ENCODE results near the gene ANKRD28.

The ANKRD28 gene

GRCh38 chr3:15649858-15650257, 147.9 kb downstream of the ANKRD28 start:
- H3K9me3 ChIP-seq (ENCODE audit: insufficient read depth, low read depth, low read length), result no peaks in the 10 kb centered on the region
- H3K9me2 ChIP-seq (replicated peaks; ENCODE audit: low read depth, low read length), result no peaks in the 10 kb centered on the region
- H2AFZ ChIP-seq (ENCODE audit: low read length), result no peak overlapping the region
- H3K9ac ChIP-seq (ENCODE audit: low read depth, low read length, poor library complexity, severe bottlenecking), result no peak overlapping the region
- peaks cover 49% of the 10 kb centered on the region for H3K27me3 ChIP-seq (ENCODE audit: insufficient read depth, low read length, poor library complexity, severe bottlenecking)
- peaks cover 9% of the 10 kb centered on the region for H4K20me1 ChIP-seq (ENCODE audit: insufficient read depth, low read length, poor library complexity, severe bottlenecking)
- no peak overlapping the region for H3K4me2 ChIP-seq (ENCODE audit: low read depth, low read length, poor library complexity, severe bottlenecking)
- H3F3A ChIP-seq (ENCODE audit: low read depth), result peaks cover 5% of the 10 kb centered on the region; the same call in 1 of the 2 replicates
- no peak overlapping the region for H3K4me3 ChIP-seq (ENCODE audit: low read length, poor library complexity, severe bottlenecking)
- no peaks in the 10 kb centered on the region for H3K79me2 ChIP-seq (ENCODE audit: insufficient read depth, low read length)
- H3K4me1 ChIP-seq (ENCODE audit: insufficient read depth, low read length, poor library complexity, severe bottlenecking), result peaks cover 20% of the 10 kb centered on the region
- H3K36me3 ChIP-seq (ENCODE audit: insufficient read depth, low read length), result no peaks in the 10 kb centered on the region
- no peak for TF ChIP-seq EZH2phosphoT487 (IDR thresholded peaks at IDR 0.05; ENCODE audit: borderline replicate concordance)

GRCh38 chr3:15649341-15649740, 148.4 kb downstream of the ANKRD28 start:
- Histone ChIP-seq H3K27me3 (ENCODE audit: insufficient read depth, low read length, poor library complexity, severe bottlenecking) (peaks cover 49% of the 10 kb centered on the region), H3K79me2 (ENCODE audit: insufficient read depth, low read length) (no peaks in the 10 kb centered on the region), H4K20me1 (ENCODE audit: insufficient read depth, low read length, poor library complexity, severe bottlenecking) (peaks cover 9% of the 10 kb centered on the region), H3K9ac (ENCODE audit: low read depth, low read length, poor library complexity, severe bottlenecking) (no peak overlapping the region), H3F3A (ENCODE audit: low read depth) (peaks cover 5% of the 10 kb centered on the region; the same call in 1 of the 2 replicates), H3K4me1 (ENCODE audit: insufficient read depth, low read length, poor library complexity, severe bottlenecking) (peaks cover 20% of the 10 kb centered on the region), H3K4me3 (ENCODE audit: low read length, poor library complexity, severe bottlenecking) (no peak overlapping the region), H3K9me3 (ENCODE audit: insufficient read depth, low read depth, low read length) (no peaks in the 10 kb centered on the region), H3K36me3 (ENCODE audit: insufficient read depth, low read length) (no peaks in the 10 kb centered on the region), H3K4me2 (ENCODE audit: low read depth, low read length, poor library complexity, severe bottlenecking) (no peak overlapping the region), H3K9me2 (replicated peaks; ENCODE audit: low read depth, low read length) (no peaks in the 10 kb centered on the region), H2AFZ (ENCODE audit: low read length) (no peak overlapping the region)
- TF ChIP-seq EZH2phosphoT487 (IDR thresholded peaks at IDR 0.05; ENCODE audit: borderline replicate concordance), result no peak
- TF ChIP-seq, protein P1, sequence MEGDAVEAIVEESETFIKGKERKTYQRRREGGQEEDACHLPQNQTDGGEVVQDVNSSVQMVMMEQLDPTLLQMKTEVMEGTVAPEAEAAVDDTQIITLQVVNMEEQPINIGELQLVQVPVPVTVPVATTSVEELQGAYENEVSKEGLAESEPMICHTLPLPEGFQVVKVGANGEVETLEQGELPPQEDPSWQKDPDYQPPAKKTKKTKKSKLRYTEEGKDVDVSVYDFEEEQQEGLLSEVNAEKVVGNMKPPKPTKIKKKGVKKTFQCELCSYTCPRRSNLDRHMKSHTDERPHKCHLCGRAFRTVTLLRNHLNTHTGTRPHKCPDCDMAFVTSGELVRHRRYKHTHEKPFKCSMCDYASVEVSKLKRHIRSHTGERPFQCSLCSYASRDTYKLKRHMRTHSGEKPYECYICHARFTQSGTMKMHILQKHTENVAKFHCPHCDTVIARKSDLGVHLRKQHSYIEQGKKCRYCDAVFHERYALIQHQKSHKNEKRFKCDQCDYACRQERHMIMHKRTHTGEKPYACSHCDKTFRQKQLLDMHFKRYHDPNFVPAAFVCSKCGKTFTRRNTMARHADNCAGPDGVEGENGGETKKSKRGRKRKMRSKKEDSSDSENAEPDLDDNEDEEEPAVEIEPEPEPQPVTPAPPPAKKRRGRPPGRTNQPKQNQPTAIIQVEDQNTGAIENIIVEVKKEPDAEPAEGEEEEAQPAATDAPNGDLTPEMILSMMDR (conservative IDR thresholded peaks at IDR 0.05; ENCODE audit: low read length), result no peak

DNA sequence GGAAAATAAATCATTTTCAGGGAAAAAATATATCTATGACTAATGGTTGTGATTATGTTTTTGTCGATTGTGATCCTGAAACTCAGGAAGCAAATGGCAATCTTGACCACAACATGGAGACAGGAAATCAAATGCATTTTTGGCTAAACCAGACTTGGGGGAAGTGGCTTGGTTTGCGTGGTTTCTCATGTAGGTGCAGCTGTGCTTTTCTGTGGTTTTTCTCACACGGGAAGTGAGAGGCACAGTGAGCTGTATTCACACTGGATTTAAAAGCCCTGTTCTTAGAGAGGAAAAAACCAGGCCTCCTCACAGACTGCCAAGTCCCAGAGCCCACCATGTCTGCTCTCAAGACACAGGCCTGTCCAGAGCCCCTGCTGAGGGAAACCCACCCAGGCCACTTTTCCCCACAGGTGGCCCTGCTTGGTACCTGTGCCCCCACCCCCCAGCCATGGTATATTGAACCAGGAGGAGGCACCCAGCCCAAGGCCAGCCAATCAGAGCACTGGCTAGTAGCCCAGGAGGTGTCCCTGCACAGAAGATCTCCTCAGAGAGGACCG, 150.1 kb downstream of the ANKRD28 start:
- Histone ChIP-seq H3K4me3 (ENCODE audit: low read length, poor library complexity, severe bottlenecking) (peak overlapping the region; percentile 29), H3K27me3 (ENCODE audit: insufficient read depth, low read length, poor library complexity, severe bottlenecking) (peaks cover 44% of the 10 kb centered on the region), H4K20me1 (ENCODE audit: insufficient read depth, low read length, poor library complexity, severe bottlenecking) (peaks cover 9% of the 10 kb centered on the region), H3F3A (ENCODE audit: low read depth) (peaks cover 5% of the 10 kb centered on the region; the same call in 1 of the 2 replicates), H3K9me2 (replicated peaks; ENCODE audit: low read depth, low read length) (no peaks in the 10 kb centered on the region), H2AFZ (ENCODE audit: low read length) (no peak overlapping the region), H3K9me3 (ENCODE audit: insufficient read depth, low read depth, low read length) (no peaks in the 10 kb centered on the region), H3K9ac (ENCODE audit: low read depth, low read length, poor library complexity, severe bottlenecking) (no peak overlapping the region), H3K4me2 (ENCODE audit: low read depth, low read length, poor library complexity, severe bottlenecking) (peak overlapping the region; percentile 68), H3K79me2 (ENCODE audit: insufficient read depth, low read length) (no peaks in the 10 kb centered on the region), H3K4me1 (ENCODE audit: insufficient read depth, low read length, poor library complexity, severe bottlenecking) (peaks cover 20% of the 10 kb centered on the region), H3K36me3 (ENCODE audit: insufficient read depth, low read length) (no peaks in the 10 kb centered on the region)
- TF ChIP-seq EZH2phosphoT487 (IDR thresholded peaks at IDR 0.05; ENCODE audit: borderline replicate concordance), result peak; percentile 58; the same call in 1 of the 2 replicates
- TF ChIP-seq, protein P1 (conservative IDR thresholded peaks at IDR 0.05; ENCODE audit: low read length), result no peak
